Colonic mucosa (tissue), 4 donors: ENCODE results near the gene TTLL11. TPM values are rescaled to one million over a fixed set of nuclear protein-coding genes. Genes with fewer than 3 reads are reported as not detected.
"Not testable (repeated sequence)": the region's sequence is repeated elsewhere in the genome, so short reads cannot be mapped to it uniquely, and the experiment has no call there.

Experiments used
- DNase-seq: peaks from one replicate; pipeline ENCODE4 v3.0.0-alpha.2; 2020
- H3K27ac ChIP-seq: fragments of 200-600 bp; one replicate; pipeline ENCODE4 v1.8.0; 2021
- H3K27me3 ChIP-seq: fragments of 200-600 bp; one replicate; pipeline ENCODE4 v1.8.0; 2021
- H3K36me3 ChIP-seq: fragments of 200-600 bp; one replicate; pipeline ENCODE4 v1.8.0; 2021
- H3K4me1 ChIP-seq: fragments of 200-600 bp; one replicate; pipeline ENCODE4 v1.8.0; 2021; ENCODE audit warnings: mild to moderate bottlenecking
- H3K4me3 ChIP-seq: fragments of 200-600 bp; one replicate; pipeline ENCODE4 v1.8.0; 2021
- H3K9ac ChIP-seq, 2 donors: one replicate each; pipeline ENCODE4 v1.7.0; 2013; ENCODE audit warnings: control low read depth in 2 of 2, low read depth in 2 of 2, low read length in 2 of 2
- H3K9me3 ChIP-seq: fragments of 200-600 bp; one replicate; pipeline ENCODE4 v1.8.0; 2021
- intact Hi-C: fragments of 100-400 bp; cut with DNase I; formaldehyde crosslinking; loops from one replicate; pipeline ENCODE4 v1.14.1; 2022
- total RNA-seq, 2 donors: library from RNA; stranded (reverse); fragmentation: NEBNext Ultra II Directional in 1 of 2; extraction: Animal tissue kit (Norgen Biotek cat#: 25700) in 1 of 2; gene quantifications; one replicate each; pipeline ENCODE4 v1.2.1, GENCODE V29; 2021
- TF ChIP-seq, protein P1 (sequence below): fragments of 200-600 bp; IDR thresholded peaks from one replicate; pipeline ENCODE4 v1.8.0; 2022; ENCODE audit warnings: antibody characterized with exemption, mild to moderate bottlenecking
- donor health status: healthy.
- donor health status: DM: no; HTN: no; CAD: no.
- donor health status: DM: no; HTN: no; CAD: no.

TTLL11 gene
- total RNA-seq, 2 donors from 2014 or later: 5.1 to 5.5 TPM

DNA sequence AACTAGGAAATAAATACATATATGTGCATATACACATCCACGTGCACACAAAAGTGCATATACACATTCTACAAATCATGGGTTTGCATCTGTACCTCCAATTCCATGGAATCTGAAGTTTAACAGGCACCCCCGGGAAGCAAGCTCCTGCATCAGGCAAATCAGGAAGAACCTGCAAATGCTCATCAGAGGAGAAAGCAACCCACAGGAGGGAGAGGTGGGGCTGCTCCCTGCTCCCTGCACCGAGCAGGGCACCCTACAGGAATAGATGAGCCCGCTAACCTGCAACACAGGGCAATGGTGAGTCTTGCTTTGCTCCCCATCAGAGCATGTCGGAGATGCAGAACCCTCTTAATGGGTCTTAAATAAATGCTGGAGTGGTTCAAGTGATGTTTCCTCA, 290.4 kb downstream of the TTLL11 start:
- no peaks in the 10 kb centered on the region for H3K4me1 ChIP-seq
- no peaks in the 10 kb centered on the region for H3K9me3 ChIP-seq
- H3K36me3 ChIP-seq: no peaks in the 10 kb centered on the region
- H3K27ac ChIP-seq: no peak overlapping the region
- DNase-seq: no peak
- TF ChIP-seq, protein P1, sequence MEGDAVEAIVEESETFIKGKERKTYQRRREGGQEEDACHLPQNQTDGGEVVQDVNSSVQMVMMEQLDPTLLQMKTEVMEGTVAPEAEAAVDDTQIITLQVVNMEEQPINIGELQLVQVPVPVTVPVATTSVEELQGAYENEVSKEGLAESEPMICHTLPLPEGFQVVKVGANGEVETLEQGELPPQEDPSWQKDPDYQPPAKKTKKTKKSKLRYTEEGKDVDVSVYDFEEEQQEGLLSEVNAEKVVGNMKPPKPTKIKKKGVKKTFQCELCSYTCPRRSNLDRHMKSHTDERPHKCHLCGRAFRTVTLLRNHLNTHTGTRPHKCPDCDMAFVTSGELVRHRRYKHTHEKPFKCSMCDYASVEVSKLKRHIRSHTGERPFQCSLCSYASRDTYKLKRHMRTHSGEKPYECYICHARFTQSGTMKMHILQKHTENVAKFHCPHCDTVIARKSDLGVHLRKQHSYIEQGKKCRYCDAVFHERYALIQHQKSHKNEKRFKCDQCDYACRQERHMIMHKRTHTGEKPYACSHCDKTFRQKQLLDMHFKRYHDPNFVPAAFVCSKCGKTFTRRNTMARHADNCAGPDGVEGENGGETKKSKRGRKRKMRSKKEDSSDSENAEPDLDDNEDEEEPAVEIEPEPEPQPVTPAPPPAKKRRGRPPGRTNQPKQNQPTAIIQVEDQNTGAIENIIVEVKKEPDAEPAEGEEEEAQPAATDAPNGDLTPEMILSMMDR: no peak
- H3K9ac ChIP-seq: no peak overlapping the region
- H3K4me3 ChIP-seq: no peak overlapping the region
- no peaks in the 10 kb centered on the region for H3K27me3 ChIP-seq
- intact Hi-C loops: no loop called here

DNA sequence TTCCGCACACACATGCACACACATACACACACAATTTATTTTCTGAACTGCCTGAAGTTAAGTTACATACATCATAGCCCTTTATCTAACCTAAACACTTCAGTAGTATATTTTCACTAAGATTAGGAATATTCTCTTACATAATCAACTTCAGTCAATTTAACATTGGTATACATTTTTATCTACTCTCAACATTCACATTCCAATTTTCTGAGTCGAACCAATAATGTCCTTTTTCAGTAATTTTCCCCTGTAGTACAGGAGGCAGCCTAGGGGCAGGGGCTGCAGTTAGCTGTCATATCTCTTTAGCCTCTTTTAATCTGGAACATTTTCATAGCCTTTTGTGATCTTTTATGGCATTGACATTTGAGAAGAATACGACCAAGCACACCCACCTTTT, 291.5 kb downstream of the TTLL11 start:
- H3K9ac ChIP-seq: no peak overlapping the region
- TF ChIP-seq, protein P1: no peak
- H3K9me3 ChIP-seq: no peaks in the 10 kb centered on the region
- intact Hi-C loops: no loop called here
- H3K27ac ChIP-seq: no peak overlapping the region
- no peaks in the 10 kb centered on the region for H3K27me3 ChIP-seq
- no peaks in the 10 kb centered on the region for H3K36me3 ChIP-seq
- H3K4me1 ChIP-seq: no peaks in the 10 kb centered on the region
- no peak overlapping the region for H3K4me3 ChIP-seq
- DNase-seq: no peak

DNA sequence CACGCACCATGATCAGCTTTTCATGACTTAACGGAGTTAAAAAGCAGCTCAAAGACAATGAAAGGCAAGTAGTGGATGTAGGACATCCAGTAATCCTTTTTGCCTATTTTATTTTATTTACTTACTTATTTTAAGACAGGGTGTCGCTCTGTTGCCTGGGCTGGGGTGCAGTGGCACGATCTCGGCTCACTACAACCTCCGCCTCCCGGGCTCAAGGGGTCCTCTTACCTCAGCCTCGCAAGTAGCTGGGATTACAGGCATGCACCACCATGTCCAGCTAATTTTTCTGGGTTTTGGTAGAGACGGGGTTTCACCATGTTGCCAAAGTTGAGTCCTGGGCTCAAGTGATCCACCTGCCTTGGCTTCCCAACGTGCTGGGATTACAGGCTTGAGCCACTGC, 292.7 kb downstream of the TTLL11 start:
- Histone ChIP-seq H3K9ac (no peak overlapping the region), H3K9me3 (no peaks in the 10 kb centered on the region), H3K27me3 (no peaks in the 10 kb centered on the region), H3K36me3 (no peaks in the 10 kb centered on the region), H3K4me3 (no peak overlapping the region), H3K27ac (no peak overlapping the region), H3K4me1 (no peaks in the 10 kb centered on the region)
- intact Hi-C loops: no loop called here
- DNase-seq: no peak
- TF ChIP-seq, protein P1: no peak

DNA sequence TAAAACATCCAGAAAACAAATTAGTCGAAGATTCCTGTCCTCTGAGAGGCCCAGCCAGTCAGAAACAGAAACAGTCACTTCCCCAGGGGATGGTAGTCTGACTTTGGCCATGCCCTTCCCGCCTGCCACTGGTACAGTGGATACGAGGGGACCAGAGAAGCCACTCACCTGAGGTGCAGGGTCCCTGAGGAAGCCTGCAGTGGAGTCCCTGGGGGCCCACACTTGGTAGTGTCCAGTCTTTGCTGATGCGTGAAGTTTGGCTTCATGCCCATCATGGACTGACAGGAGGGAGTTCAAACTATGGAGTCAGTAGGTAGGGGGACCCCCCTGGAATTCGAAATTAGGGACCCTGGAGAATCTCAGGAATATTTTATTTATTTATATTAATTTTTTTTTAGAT, 294.2 kb downstream of the TTLL11 start:
- H3K9me3 ChIP-seq: no peaks in the 10 kb centered on the region
- H3K27me3 ChIP-seq: no peaks in the 10 kb centered on the region
- intact Hi-C loops: no loop called here

DNA sequence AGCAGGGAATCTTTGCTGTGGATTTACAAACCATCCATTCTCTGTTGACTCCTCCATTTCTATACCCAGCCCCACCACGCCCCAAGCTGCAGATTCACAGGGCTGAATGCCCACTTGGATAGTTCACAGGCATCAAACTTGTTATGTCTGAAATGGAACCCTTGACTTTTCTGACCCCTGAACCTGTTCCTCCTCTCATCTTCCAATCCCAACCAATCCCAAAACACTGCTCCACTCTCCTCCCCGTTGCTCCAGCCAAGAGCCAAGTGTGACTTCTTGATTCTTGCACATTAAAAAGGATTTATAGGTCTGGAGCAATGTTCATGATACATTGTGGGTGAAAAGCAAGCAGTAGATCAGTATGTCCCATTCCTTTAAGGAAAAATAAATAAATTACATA, 296.0 kb downstream of the TTLL11 start:
- intact Hi-C loops: no loop called here
- H3K4me1 ChIP-seq: no peaks in the 10 kb centered on the region
- no peak overlapping the region for H3K4me3 ChIP-seq
- H3K27me3 ChIP-seq: no peaks in the 10 kb centered on the region
- no peak overlapping the region for H3K27ac ChIP-seq
- no peaks in the 10 kb centered on the region for H3K9me3 ChIP-seq
- DNase-seq: no peak
- no peak overlapping the region for H3K9ac ChIP-seq
- TF ChIP-seq, protein P1: no peak
- no peaks in the 10 kb centered on the region for H3K36me3 ChIP-seq

More for the DNA sequence above, 294.2 kb downstream of the TTLL11 start:
- DNase-seq: no peak
- Histone ChIP-seq H3K4me1 (no peaks in the 10 kb centered on the region), H3K27ac (no peak overlapping the region), H3K4me3 (no peak overlapping the region), H3K36me3 (no peaks in the 10 kb centered on the region), H3K9ac (no peak overlapping the region)
- TF ChIP-seq, protein P1: no peak

DNA sequence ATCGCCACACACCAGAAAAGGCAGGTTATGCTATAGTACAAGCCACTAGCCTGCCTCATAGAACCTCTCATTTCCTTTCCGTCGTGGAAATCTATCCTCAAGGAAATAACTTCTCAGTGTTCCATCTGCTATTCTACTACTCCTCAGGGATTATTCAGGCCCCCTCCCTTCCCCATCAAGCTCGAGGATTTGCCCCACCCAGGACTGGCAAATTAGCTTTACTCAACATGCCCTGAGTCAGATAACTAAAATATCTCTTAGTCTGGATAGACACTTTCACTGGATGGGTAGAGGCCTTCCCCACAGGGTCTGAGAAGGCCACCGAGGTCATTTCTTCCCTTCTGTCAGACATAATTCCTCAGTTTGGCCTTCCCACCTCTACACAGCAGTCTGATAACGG, 298.8 kb downstream of the TTLL11 start:
- H3K36me3 ChIP-seq, intact Hi-C loops, H3K27me3 ChIP-seq, H3K9me3 ChIP-seq, H3K4me1 ChIP-seq, H3K27ac ChIP-seq, H3K9ac ChIP-seq, H3K4me3 ChIP-seq, DNase-seq: not testable (repeated sequence)

DNA sequence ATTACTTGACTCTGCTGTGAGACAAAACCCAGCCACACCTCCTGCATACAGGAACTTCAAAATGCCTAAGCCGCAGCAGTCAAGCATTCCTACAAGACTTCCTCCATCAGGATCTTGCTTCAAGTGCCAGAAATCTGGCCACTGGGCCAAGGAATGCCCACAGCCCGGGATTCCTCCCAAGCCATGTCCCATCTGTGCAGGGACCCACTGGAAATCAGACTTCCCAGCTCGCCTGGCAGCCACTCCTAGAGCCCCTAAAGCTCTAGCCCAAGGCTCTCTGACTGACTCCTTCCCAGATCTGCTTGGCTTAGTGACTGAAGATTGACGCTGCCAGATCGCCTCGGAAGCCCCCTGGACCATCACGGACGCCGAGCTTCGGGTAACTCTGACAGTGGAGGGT, 300.6 kb downstream of the TTLL11 start:
- H3K36me3 ChIP-seq, intact Hi-C loops, H3K4me1 ChIP-seq, H3K9ac ChIP-seq, DNase-seq, H3K27me3 ChIP-seq, H3K4me3 ChIP-seq, H3K9me3 ChIP-seq, H3K27ac ChIP-seq: not testable (repeated sequence)
